Right atrium auricular region (tissue), 2 donors: ENCODE results near the gene PKN2. TPM values are rescaled to one million over a fixed set of nuclear protein-coding genes. Genes with fewer than 3 reads are reported as not detected.

Experiments used
- DNase-seq: peaks from one replicate; pipeline ENCODE4 v3.0.0-alpha.2; 2019; ENCODE audit warnings: low spot score
- H3K27ac ChIP-seq, 2 donors: fragments of 200-600 bp; sonication (generic); 1 replicate in 1 of 2; 2 replicates in 1 of 2; pipeline ENCODE4 v1.5.1; 2016 to 2019
- H3K27me3 ChIP-seq, 2 donors: fragments of 200-600 bp; sonication (generic); one replicate each; pipeline versions ENCODE4 v1.5.1 to v1.6.0; 2017 to 2019
- H3K36me3 ChIP-seq: fragments of 200-600 bp; sonication (generic); one replicate; pipeline ENCODE4 v1.5.1; 2016
- H3K4me1 ChIP-seq, 2 donors: fragments of 200-600 bp; sonication (generic); one replicate each; pipeline versions ENCODE4 v1.5.1 to v1.6.0; 2017 to 2019
- H3K4me3 ChIP-seq, 2 donors: fragments of 200-600 bp; sonication (generic); 1 replicate in 1 of 2; 2 replicates in 1 of 2; pipeline ENCODE4 v1.5.1; 2017 to 2019; ENCODE audit warnings: mild to moderate bottlenecking in 1 of 2, moderate library complexity in 1 of 2
- H3K9me3 ChIP-seq, 2 donors: fragments of 200-600 bp; sonication (generic); one replicate each; pipeline ENCODE4 v1.5.1; 2019
- CTCF ChIP-seq, 2 donors: fragments of 200-600 bp; sonication (generic); IDR thresholded peaks; one replicate each; pipeline ENCODE4 v1.5.1; 2019; ENCODE audit warnings: antibody characterized with exemption in 2 of 2
- total RNA-seq, 2 donors: library from RNA; depleted of rRNA; stranded (reverse); fragments of >200 nt; gene quantifications; one replicate each; pipeline ENCODE4 v1.1.0, GENCODE V29; 2016

PKN2 gene
- total RNA-seq, 2 donors from 2014 or later = 21.7 to 24.9 TPM

DNA sequence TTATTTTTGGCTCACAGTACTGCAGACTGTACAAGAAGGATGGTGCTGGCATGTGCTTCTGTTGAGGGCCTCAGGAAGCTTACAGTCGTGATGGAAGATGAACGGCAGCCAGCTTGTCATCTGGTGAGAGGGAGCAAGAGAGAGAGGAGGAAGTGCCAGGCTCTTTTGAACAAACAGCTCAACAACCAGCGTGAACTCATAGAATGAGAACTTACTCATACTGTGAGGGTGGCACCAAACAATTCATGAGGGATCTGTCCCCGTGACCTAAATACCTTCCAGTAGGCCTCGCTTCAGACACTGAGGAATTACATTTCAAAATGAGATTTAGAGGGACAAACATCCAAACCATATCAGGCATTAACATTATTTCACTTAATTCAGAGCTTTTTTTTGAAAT is 84.7 kb downstream of the PKN2 start:
- TF ChIP-seq CTCF (IDR thresholded peaks at IDR 0.05) = no peak
- H3K36me3 ChIP-seq = peaks cover 10% of the 10 kb centered on the region
- DNase-seq = no peak
- no peak overlapping the region for H3K4me3 ChIP-seq
- no peaks in the 10 kb centered on the region for H3K27me3 ChIP-seq
- no peaks in the 10 kb centered on the region for H3K4me1 ChIP-seq
- H3K27ac ChIP-seq = no peak overlapping the region
- no peaks in the 10 kb centered on the region for H3K9me3 ChIP-seq

GRCh38 chr1:88773540-88774150 is 89.6 kb downstream of the PKN2 start:
- TF ChIP-seq CTCF (IDR thresholded peaks at IDR 0.05) = no peak
- Histone ChIP-seq H3K9me3 (no peaks in the 10 kb centered on the region), H3K4me3 (no peak overlapping the region), H3K27me3 (no peaks in the 10 kb centered on the region), H3K36me3 (peaks cover 22% of the 10 kb centered on the region), H3K27ac (no peak overlapping the region), H3K4me1 (no peaks in the 10 kb centered on the region)
- no peak for DNase-seq

DNA sequence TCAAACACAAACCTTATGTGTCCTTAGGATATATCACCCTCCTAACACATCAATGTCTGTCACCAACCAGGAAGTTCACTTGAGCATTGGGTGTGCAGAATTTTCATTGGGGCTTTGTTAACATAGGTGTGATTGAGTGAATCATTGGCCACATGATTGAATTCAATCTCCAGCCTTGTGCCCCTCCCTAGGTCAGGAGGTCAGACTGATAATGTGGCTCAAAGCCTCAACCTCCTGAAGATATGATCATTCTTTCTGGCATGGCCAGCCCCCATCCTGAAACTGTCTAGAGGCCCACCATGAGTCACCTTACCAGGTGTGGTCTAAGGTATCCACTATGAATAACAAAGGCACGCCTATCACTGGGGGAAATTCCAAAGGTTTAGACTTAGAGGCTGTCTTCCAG is 90.1 kb downstream of the PKN2 start:
- Histone ChIP-seq H3K27ac (no peak overlapping the region), H3K36me3 (peaks cover 22% of the 10 kb centered on the region)
- no peak for TF ChIP-seq CTCF (IDR thresholded peaks at IDR 0.05)

GRCh38 chr1:88777604-88778149 is 93.6 kb downstream of the PKN2 start:
- Histone ChIP-seq H3K4me1 (no peaks in the 10 kb centered on the region), H3K9me3 (no peaks in the 10 kb centered on the region), H3K4me3 (no peak overlapping the region), H3K36me3 (peaks cover 22% of the 10 kb centered on the region), H3K27ac (no peak overlapping the region), H3K27me3 (no peaks in the 10 kb centered on the region)
- no peak for DNase-seq
- no peak for TF ChIP-seq CTCF (IDR thresholded peaks at IDR 0.05)

More for the DNA sequence above, 90.1 kb downstream of the PKN2 start:
- no peaks in the 10 kb centered on the region for H3K27me3 ChIP-seq
- H3K4me3 ChIP-seq = no peak overlapping the region
- no peaks in the 10 kb centered on the region for H3K9me3 ChIP-seq
- no peak for DNase-seq
- H3K4me1 ChIP-seq = no peaks in the 10 kb centered on the region

DNA sequence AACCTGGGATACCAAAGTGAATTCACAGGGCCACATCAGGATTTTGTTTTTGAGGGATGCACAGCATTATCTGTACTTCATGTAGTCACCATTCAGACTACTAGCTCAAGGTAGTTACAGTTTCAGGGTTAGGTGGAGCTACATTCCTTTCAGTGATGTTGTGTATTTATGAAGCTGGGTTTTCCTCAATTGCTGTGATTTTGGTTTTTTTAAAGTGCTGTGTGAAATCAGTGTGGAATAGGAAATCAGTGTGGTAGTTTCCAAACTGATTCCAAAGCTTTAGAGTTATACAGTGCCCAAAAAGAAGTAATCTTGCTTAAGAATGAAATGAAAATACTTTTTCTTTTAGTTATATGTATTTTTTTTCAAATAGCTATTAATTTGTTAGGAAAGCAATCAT is 95.8 kb downstream of the PKN2 start:
- Histone ChIP-seq H3K36me3 (peaks cover 17% of the 10 kb centered on the region), H3K4me1 (no peaks in the 10 kb centered on the region), H3K9me3 (no peaks in the 10 kb centered on the region), H3K27me3 (no peaks in the 10 kb centered on the region), H3K27ac (no peak overlapping the region), H3K4me3 (no peak overlapping the region)
- TF ChIP-seq CTCF (IDR thresholded peaks at IDR 0.05) = no peak
- DNase-seq = no peak

GRCh38 chr1:88780485-88780884 is 96.4 kb downstream of the PKN2 start:
- Histone ChIP-seq H3K27me3 (no peaks in the 10 kb centered on the region), H3K4me1 (no peaks in the 10 kb centered on the region), H3K36me3 (peaks cover 23% of the 10 kb centered on the region), H3K27ac (no peak overlapping the region), H3K9me3 (no peaks in the 10 kb centered on the region), H3K4me3 (no peak overlapping the region)
- no peak for TF ChIP-seq CTCF (IDR thresholded peaks at IDR 0.05)
- no peak for DNase-seq
